ENCODE data around the gene RAD9A.

- no peak for TF ChIP-seq CTCF (IDR thresholded peaks at IDR 0.05; ENCODE audit: insufficient read depth, low read depth, low read length)
- TF ChIP-seq EZH2 (IDR thresholded peaks at IDR 0.05; ENCODE audit: insufficient read depth, low read length), result no peak
These were observed 6.9 kb upstream of the RAD9A start for GRCh38 chr11:67384851-67385366.

All from astrocyte (in vitro differentiated cells and primary cell).